ENCODE data around the gene OR6K2.

DNA sequence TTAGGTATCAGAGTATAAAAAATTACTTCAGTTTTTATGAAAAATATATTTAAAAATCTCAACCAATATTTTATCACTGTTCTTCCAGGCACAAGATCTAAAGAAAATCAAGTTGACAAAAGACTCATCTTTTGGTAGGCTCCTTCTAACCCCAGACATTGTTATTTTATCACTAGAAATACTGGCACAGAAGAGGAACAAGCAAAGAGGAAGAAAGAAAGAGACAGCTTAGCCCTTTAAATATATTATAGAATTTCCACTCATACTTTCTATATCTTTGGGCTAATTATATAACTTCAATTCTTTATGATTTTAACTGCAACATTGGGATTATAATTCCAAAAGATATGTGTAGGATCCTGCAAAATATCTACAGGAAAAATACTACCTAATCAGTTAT, 46.4 kb downstream of the OR6K2 start:
- TF ChIP-seq CTCF (IDR thresholded peaks at IDR 0.05; ENCODE audit: borderline replicate concordance, extremely low read depth, low read length, poor library complexity, severe bottlenecking) (no peak), EZH2 (IDR thresholded peaks at IDR 0.05; ENCODE audit: borderline replicate concordance, low read depth, low read length, severe bottlenecking) (no peak)

All from DND-41 (cell line).